ENCODE data around the gene LRFN2. TPM values are rescaled to one million over a fixed set of nuclear protein-coding genes. Genes with fewer than 3 reads are reported as not detected.

LRFN2 gene
- total RNA-seq, 3 donors from 2014 or later = not detected

DNA sequence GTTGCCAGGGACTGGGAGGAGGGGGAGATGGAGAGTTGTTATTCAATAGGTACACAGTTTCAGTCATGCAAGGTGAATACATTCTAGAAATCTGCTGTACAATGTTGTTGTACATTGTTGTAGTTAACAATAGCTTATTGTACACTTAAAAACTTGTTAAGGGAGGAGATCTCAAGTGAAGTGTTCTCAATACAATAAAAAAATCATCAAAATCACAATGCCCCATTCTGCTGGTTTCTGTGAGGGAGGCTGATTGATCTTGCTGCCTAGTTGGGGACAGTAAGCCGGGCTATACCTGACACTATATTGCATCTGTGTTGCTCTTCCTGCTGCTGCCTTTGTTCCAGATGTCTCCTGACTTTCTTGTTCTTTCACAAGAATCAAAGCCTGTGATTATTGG lies 232.1 kb downstream of the LRFN2 start:
- Histone ChIP-seq H3K4me3 (no peak overlapping the region), H3K9me3 (no peaks in the 10 kb centered on the region), H3K36me3 (no peaks in the 10 kb centered on the region), H3K4me1 (no peaks in the 10 kb centered on the region), H3K27me3 (no peaks in the 10 kb centered on the region), H3K27ac (no peak overlapping the region)
- TF ChIP-seq, protein P1, sequence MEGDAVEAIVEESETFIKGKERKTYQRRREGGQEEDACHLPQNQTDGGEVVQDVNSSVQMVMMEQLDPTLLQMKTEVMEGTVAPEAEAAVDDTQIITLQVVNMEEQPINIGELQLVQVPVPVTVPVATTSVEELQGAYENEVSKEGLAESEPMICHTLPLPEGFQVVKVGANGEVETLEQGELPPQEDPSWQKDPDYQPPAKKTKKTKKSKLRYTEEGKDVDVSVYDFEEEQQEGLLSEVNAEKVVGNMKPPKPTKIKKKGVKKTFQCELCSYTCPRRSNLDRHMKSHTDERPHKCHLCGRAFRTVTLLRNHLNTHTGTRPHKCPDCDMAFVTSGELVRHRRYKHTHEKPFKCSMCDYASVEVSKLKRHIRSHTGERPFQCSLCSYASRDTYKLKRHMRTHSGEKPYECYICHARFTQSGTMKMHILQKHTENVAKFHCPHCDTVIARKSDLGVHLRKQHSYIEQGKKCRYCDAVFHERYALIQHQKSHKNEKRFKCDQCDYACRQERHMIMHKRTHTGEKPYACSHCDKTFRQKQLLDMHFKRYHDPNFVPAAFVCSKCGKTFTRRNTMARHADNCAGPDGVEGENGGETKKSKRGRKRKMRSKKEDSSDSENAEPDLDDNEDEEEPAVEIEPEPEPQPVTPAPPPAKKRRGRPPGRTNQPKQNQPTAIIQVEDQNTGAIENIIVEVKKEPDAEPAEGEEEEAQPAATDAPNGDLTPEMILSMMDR (IDR thresholded peaks at IDR 0.05) = no peak
- TF ChIP-seq POLR2AphosphoS5 (IDR thresholded peaks at IDR 0.05) = no peak
- no peak for TF ChIP-seq POLR2A (IDR thresholded peaks at IDR 0.05)
- intact Hi-C loops (cut with DNase I; ENCODE audit: low total_unique reads) = no loop called here
- DNase-seq (ENCODE audit: low spot score in 2 of 2) = no peak

DNA sequence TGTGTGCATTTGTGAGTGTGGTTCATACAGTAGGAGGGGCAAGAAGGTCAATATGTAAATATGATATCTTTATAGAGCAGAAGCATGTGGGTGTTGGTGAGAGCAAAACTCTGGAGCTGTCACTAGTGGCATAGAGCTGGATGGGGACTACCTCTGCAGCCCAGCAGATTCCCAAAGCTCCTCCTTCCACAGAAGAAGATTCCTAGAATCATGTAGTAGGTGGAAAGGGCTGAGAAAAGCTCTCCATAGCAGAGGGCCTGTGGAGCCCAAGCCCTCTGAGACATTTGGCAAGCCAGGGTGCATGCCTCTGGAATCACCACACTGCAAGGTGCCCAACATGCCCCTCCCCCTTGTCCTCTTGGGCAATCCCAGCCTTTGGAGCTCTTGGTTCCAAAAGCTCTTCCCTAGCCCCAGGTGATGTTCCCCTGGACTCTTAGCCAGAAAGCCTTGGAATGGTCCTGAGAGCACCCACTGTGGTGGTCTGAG lies 233.2 kb downstream of the LRFN2 start:
- no peak for DNase-seq (ENCODE audit: low spot score in 2 of 2)

DNA sequence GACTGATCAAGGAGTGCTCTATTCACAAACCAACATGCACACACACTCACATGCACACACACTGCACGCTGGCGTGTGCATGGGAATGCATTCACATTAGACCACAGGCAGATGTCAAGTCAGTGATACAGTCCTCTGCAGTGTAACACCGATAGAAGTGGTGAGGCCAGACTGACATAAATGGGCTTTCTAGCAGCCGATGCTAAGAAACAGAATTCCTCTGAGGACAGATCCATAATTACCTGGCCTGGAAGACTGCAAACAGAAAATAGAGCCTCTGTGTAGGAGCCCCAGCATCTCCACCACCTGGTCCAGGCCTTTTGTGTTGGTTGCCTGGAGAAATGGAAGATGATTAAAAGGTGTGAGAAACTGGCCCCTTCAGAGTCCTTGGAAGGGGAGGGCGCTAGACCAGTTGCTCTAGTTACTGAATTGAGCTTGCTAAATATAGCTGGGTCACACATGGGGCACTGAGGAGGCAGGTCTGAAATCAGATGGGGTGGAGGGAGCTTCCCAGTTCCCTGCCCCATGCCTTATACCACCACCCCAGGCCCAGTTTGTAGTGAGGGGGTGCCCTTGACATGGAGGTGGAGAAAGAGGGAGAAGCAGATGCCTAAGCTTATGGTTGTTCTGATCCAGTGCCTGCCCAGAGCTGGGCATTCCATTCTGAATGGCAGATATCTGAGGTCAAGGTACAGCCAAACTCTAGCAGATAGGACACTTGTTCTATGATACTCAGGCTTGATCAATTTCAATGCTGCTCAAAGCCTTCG lies 233.8 kb downstream of the LRFN2 start:
- TF ChIP-seq POLR2AphosphoS5 (IDR thresholded peaks at IDR 0.05) (no peak), POLR2A (IDR thresholded peaks at IDR 0.05) (no peak)
- TF ChIP-seq, protein P1 (IDR thresholded peaks at IDR 0.05) = no peak
- intact Hi-C loops (cut with DNase I; ENCODE audit: low total_unique reads) = no loop called here
- H3K36me3 ChIP-seq = no peaks in the 10 kb centered on the region
- H3K4me3 ChIP-seq = no peak overlapping the region
- no peak for DNase-seq (ENCODE audit: low spot score in 2 of 2)
- H3K4me1 ChIP-seq = no peaks in the 10 kb centered on the region
- no peaks in the 10 kb centered on the region for H3K27me3 ChIP-seq
- no peaks in the 10 kb centered on the region for H3K9me3 ChIP-seq
- H3K27ac ChIP-seq = no peak overlapping the region

More for the DNA sequence above, 233.2 kb downstream of the LRFN2 start:
- H3K4me1 ChIP-seq = no peaks in the 10 kb centered on the region
- H3K4me3 ChIP-seq = no peak overlapping the region
- no peak overlapping the region for H3K27ac ChIP-seq
- intact Hi-C loops (cut with DNase I; ENCODE audit: low total_unique reads) = loop anchor here (1.0 kb wide), 1 partner anchor 24 kb away; no protein-coding TSS in a partner anchor
- H3K27me3 ChIP-seq = no peaks in the 10 kb centered on the region
- H3K36me3 ChIP-seq = no peaks in the 10 kb centered on the region
- H3K9me3 ChIP-seq = no peaks in the 10 kb centered on the region
- TF ChIP-seq, protein P1 (IDR thresholded peaks at IDR 0.05) = no peak
- TF ChIP-seq POLR2A (IDR thresholded peaks at IDR 0.05) (no peak), POLR2AphosphoS5 (IDR thresholded peaks at IDR 0.05) (no peak)

DNA sequence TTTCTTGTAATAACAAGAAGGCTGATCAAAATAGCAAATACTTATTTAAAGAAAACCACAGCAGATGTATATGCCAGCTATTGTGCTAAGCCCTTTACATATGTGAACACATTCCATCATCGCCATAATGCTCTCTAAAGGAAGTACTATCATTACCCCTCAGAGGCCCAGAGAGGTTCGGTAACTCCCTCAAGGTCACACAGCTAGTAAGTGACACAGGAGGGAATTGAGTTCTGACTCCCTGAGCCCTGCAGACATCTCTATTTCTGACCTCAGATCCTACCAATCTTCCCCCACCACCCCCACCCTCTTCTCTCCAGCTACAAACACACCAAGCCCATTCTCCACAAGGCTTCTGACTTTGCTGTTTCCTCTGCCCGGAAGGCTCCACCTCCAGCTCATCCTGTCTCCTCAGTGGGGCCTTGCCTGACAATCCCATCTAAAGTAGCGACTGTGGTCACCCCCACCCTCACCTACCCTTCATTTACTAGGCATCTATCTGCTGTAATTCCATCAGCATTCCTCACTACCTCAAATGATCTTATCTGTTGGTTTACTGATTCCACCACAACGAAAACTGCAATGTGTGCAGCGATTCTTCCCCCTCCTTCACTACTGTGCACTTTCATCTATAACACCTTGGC lies 234.5 kb downstream of the LRFN2 start:
- Histone ChIP-seq H3K27ac (no peak overlapping the region), H3K4me1 (no peaks in the 10 kb centered on the region), H3K4me3 (no peak overlapping the region), H3K27me3 (no peaks in the 10 kb centered on the region), H3K9me3 (no peaks in the 10 kb centered on the region), H3K36me3 (no peaks in the 10 kb centered on the region)
- no peak for DNase-seq (ENCODE audit: low spot score in 2 of 2)
- intact Hi-C loops (cut with DNase I; ENCODE audit: low total_unique reads) = no loop called here
- no peak for TF ChIP-seq POLR2AphosphoS5 (IDR thresholded peaks at IDR 0.05)
- TF ChIP-seq, protein P1 (IDR thresholded peaks at IDR 0.05) = no peak
- TF ChIP-seq POLR2A (IDR thresholded peaks at IDR 0.05) = no peak

DNA sequence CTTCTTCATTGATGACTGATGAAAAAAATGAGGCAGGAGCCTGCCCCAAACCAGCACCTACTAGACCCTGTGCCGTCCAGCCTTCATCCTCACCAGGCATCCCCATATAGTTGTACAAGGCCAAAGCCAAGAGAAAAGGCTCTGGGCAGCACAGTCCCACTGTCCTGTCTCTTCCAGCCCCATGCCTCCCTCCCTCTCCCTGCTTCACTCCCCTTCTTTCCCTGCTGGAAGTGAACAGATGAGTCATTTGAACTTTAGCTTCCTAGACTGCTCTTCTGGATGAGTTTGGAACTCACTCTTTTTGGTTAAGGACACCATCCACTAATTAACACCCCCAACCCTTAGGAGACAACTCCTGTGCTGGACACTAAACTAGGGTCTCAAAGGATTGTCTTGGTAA lies 235.2 kb downstream of the LRFN2 start:
- H3K4me1 ChIP-seq = no peaks in the 10 kb centered on the region
- no peaks in the 10 kb centered on the region for H3K9me3 ChIP-seq
- no peak for TF ChIP-seq POLR2A (IDR thresholded peaks at IDR 0.05)
- TF ChIP-seq POLR2AphosphoS5 (IDR thresholded peaks at IDR 0.05) = no peak
- TF ChIP-seq, protein P1 (IDR thresholded peaks at IDR 0.05) = no peak
- no peak overlapping the region for H3K27ac ChIP-seq
- no peaks in the 10 kb centered on the region for H3K27me3 ChIP-seq
- no peak overlapping the region for H3K4me3 ChIP-seq
- intact Hi-C loops (cut with DNase I; ENCODE audit: low total_unique reads) = no loop called here
- DNase-seq (ENCODE audit: low spot score in 2 of 2) = no peak
- no peaks in the 10 kb centered on the region for H3K36me3 ChIP-seq

Data from breast epithelium (tissue), 4 donors.